Measurements from ENCODE around the gene SMIM3. TPM values are rescaled to one million over a fixed set of nuclear protein-coding genes. Genes with fewer than 3 reads are reported as not detected.

Gene SMIM3, protein sequence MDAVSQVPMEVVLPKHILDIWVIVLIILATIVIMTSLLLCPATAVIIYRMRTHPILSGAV
- total RNA-seq = 7.3 TPM

DNA sequence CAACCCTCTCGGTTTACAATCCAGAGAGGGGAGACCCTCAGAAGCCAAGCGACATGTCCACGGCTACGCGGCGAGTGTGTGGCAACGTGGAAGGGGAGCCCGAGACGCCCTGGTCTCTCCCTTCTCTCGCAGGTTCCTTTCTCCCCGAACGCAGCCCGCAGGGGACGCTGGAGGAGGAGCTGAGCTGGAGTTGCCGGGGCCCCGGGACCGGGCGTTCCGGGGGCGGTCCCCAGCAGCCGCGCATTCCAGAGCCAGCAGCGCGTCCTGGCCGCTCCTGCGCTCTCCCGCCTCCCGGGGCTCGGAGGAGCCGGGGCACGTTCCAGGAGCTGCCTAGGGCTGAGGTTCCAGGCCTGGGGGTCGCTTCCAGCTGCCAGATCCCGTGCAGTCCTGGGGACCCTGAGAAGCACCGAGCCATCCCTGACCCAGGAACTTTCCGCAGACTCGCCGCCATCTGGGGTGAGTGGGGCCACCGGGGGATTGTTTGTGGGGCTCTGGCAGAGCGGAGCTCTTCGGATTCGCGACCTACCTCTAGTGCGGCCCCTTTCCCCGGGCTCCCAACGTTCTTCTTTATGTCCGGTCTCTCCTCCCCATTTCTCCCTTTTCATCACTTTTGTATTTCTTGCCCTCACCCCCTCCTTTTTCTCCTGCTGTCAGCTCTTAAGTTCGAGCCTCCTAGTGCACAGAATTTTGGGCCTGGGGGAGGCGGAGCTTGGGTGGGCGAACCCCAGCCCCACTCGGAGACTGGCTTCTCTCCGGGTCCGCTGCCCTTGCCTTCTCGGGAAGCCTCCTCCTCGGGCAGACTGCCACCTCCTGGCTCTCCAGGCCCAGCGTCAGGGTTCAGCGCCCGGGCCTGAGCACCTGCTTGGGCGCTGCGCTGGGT, at the start of gene SMIM3:
Gene SMIM3 (plus strand): TSS at position 241 of the 880 bp plus-strand sequence. CDS start 16,684 bp downstream, outside the sequence.

DNA sequence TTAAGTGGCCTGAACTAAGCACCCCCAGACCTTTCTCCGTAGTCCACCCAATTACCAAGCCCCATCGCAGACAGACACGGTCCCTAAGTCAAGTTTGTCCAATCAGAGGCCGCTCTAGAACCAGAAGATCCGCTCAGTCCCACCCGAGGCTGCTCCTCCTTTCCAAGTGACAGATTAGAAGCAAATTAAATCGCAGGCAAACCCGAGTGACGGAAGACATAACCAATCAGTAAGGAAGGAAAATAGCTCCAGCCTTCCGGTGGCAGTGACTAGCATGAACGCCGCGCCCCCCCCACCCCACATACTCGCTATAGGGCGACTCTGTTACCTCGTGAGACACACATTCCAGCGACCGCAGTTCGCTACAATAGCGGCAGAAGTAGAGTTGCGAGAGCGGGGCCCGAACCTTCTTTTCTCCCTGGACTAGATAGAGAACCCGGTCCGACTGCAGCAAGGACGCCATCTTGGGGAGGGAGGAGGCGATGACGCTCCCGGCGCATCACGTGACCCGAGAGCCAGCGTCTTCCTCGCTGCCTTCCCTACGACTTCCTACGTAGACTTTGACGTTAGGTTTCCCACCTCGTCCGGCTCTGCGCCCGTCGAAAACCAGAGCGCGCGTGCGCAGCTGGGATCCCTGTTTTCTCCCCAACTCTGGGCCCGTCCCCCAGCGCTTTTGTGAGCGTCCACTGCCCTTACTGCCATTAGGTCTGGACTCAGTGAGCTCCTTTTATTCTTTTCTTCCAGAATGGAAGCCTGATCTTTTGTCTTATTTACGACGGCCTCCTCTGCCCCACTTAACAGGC, 19.8 kb upstream of the SMIM3 start, which contains the start of gene DCTN4:
Gene DCTN4 (minus strand): TSS at position 487 of the 803 bp plus-strand sequence. CDS start 24 bp downstream, at position 463.

GRCh38 chr5:150846308-150846653, 67.7 kb downstream of the SMIM3 start, which contains the start of gene IRGM:
IRGM (plus strand) TSS chr5:150846521; CDS start chr5:150848124, 1,603 bp downstream.

Other genes with a start within 250 kb of the SMIM3 start
- gene SYNPO, start 138.1 kb upstream of the SMIM3 start, total RNA-seq = 10.1 TPM
- gene MYOZ3, start 117.5 kb upstream of the SMIM3 start, total RNA-seq = 11.1 TPM
- gene RBM22, start 77.7 kb upstream of the SMIM3 start, total RNA-seq = 51.5 TPM
- gene DCTN4, start 19.7 kb upstream of the SMIM3 start, total RNA-seq = 126 TPM
- gene IRGM, start 67.8 kb downstream of the SMIM3 start, total RNA-seq = not detected
- 39.5 TPM for gene ZNF300, start 126.2 kb downstream of the SMIM3 start, total RNA-seq
- 129 TPM for gene GPX3, start 241.8 kb downstream of the SMIM3 start, total RNA-seq

Data from camera-type eye (tissue), 1 donor.